DMS 273 treated with DMSO at 0.1 percent for 48 hours (cell line): ENCODE results near the gene RALGPS1.

Experiments used
- DNase-seq: peaks from one replicate; lab custom pipeline; 2025; lab: John Stamatoyannopoulos, UW

The RALGPS1 gene

DNA sequence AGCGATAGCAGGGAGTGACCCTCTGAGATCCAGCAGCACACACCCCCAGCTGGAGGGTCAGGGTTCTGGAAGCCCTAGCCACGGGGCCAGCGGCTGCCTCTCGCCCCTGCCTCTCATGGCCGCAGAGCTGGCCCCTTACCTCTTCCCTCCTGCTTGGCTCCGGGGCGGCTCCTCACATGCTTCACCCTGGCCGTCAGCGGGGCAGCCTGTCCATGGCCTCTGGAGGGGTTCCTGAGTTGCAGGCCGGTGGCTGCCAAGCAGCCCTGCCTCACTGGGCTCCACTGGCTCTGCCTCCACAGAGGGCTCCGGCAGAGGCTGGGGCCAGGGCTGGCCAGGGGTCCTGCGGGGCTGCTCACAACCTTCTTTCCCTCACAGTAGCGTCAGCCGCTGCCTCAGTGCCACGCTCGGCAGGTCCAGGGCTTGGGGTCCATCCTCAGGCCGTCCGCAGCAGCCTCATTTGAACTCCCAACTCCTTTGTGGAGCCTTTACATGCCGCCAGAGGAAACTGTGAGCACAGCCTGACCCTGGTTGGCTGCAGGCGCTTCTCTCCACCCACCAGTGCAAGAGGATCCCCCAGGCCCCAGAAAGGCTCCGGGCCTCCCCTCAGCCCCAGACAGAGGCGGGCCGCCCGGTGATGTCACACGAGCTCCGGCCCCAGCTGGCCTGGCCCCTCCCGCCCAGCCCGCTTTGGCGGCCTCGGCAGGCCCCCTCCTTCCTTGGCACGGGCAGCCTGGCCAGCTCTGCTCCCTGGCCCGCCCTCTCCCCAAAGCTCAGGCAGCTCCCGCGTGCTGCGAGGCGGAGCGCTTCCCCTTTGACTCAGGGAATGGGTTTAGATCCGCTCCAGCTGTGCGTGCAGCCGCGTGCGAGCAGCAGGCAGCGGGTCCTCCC, 207.8 kb downstream of the RALGPS1 start, which contains the start of gene ANGPTL2:
TSS of gene ANGPTL2 (minus strand) at position 460 of the 888 bp plus-strand sequence. CDS start 13,904 bp downstream, outside the sequence.
- peak; percentile 90 for DNase-seq

- no peak for DNase-seq
Measured at GRCh38 chr9:127123064-127123890, 208.7 kb downstream of the RALGPS1 start.

DNA sequence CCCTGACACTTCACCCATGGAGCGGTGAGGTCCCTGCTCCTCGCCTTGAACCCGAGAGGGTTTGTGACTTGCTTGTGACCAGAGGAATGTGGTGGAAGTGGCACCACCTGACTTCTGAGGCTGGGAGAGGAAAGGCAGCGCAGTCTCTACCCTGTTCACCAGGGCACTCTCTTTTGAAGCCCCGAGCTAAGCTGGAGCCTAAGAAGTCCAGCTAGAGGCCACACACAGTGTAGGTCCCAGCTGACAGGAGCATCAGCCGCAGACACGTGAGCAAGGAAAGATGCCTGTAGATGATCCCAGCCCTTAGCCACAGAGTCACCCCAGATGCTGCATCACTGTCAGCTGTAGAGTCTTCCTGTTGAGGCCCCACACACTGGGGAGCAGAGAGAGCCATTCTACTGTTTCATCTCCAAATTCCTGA, 209.5 kb downstream of the RALGPS1 start:
- no peak for DNase-seq

DNA sequence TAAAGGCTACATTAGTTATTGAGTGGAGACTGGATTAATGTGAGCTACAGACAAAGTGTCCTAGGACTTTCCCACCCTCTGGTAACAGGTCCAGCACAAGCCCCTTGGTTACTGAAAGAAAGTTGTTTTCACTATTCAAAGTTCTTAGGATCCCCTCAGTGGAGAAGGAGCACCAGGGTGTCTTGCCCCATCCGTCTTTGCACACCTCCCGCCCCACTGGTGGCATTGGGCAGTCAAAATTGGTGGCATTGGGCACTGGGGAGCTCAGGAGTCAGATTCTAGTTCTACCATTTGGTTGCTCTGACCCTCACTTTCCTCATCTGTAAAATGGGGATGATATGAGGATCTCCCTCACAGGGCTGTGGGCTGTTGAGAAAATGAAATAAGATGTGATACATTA, 210.2 kb downstream of the RALGPS1 start:
- no peak for DNase-seq

GRCh38 chr9:127126971-127127370, 212.4 kb downstream of the RALGPS1 start:
- DNase-seq = no peak

- DNase-seq = peak; percentile 36
Measured at GRCh38 chr9:127128341-127129072, 213.9 kb downstream of the RALGPS1 start.

DNA sequence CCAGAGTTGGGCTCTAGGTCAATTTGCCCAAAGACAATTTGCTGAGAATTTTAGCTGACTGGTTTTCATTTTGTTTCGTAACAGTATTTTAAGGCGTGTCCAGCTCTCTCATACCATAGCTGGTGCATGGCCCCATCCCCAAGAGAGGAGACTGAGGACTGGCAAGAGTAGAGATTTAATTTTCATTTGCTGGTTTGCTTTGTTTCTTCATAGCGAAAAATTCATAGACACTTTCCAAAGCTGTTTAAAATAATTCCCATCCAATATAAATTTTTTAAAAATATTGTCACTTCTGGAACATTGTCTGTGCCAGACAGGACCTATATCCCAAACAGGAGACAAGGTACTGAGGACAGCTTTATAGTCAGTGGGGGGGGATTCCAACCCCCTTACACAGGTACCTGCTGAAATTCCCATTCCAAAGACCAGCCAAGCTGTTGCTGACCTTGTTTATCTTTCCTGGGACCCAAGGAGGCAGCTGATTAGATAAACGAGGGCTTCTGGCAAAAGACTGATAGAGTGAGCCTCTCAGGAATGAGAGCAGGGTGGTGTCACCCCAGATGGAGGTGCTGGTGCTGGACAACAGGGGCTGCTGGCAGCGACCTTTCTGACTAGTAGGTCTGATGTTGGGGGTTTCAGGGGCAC, 214.6 kb downstream of the RALGPS1 start:
- DNase-seq = no peak

DNA sequence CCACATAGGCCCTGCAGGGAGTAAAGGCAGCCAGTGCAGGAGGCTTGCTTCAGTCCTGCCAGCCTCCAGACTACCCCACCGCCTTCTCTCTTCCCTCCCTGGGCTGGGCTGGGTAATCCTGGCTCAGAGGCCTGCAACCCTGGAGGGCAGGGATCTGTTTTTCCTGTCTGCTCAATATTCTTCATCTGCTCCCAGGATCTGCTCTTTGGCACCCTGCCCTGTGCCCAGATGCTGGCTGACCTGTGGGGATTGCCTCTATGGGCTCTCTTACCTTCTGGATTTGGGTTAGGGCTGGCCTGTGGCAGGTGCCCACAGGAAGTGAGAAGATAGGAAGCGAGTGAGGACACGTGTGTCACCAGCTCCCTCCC, 215.1 kb downstream of the RALGPS1 start:
- peak; percentile 48 for DNase-seq

DNA sequence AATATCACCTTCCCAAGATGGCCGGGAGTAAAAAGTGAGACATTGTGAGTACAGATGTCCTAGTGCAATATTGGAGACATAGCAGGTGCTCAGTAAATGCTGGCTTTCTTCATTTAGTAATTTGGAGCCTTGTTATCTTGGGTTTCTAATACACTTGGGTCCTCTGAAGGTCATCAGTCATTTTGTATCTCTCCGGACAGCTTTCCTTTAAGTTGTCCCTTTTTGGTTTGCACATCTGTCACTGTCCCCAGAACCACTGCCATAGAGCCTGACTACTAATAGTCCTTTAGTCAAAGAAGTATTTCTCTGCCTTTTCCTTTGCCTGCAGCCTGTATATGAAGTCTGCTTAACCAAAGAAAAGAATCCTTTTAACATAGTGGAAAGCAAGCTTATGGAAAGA, 215.7 kb downstream of the RALGPS1 start:
- no peak for DNase-seq

- DNase-seq = peak; percentile 95
Measured at GRCh38 chr9:127130661-127131538, 216.3 kb downstream of the RALGPS1 start.

DNA sequence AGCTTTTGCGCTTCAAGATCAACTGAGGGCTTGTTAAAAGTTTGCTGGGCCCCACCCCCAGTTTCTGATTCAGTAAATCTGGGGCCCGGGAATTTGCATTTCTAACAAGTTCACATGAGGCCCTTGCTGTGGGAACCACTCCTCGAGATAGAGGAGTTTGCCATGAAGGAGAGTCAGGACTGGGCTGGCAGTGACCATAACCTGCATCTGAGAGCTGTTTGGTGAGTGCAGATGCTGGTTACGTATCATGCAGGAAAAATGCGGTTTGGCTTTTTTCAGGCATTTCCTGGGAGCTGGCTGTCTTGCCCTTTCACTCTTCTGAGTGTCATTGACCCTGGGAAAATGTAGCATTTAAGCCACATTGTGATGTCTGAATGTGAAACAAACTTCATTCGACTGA, 217.3 kb downstream of the RALGPS1 start:
- no peak for DNase-seq

- no peak for DNase-seq
Measured at GRCh38 chr9:127132375-127132774, 217.8 kb downstream of the RALGPS1 start.

- DNase-seq = peak; percentile 35
Measured at GRCh38 chr9:127132921-127133647, 218.5 kb downstream of the RALGPS1 start.

DNA sequence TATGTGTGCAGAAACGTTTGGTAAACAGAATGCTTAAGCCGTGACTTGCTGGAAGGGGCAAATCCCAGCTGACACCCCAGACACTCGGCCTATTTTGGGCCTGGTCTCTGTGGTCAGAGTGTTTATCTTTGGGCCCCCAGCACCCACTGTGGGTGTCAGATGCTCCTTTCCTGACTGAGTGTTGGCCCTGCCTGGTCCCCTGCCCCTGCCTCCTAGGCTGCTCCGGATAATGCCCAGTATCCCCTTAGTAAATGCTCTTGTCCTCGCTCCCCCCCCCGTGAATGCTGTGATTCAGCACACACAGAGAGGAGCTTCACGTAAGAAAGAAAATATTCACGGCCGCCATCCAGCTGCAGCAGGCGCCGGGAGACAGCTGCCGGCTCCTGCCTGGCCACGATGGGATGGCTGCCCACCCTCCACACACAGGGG, 219.2 kb downstream of the RALGPS1 start:
- DNase-seq = no peak

DNA sequence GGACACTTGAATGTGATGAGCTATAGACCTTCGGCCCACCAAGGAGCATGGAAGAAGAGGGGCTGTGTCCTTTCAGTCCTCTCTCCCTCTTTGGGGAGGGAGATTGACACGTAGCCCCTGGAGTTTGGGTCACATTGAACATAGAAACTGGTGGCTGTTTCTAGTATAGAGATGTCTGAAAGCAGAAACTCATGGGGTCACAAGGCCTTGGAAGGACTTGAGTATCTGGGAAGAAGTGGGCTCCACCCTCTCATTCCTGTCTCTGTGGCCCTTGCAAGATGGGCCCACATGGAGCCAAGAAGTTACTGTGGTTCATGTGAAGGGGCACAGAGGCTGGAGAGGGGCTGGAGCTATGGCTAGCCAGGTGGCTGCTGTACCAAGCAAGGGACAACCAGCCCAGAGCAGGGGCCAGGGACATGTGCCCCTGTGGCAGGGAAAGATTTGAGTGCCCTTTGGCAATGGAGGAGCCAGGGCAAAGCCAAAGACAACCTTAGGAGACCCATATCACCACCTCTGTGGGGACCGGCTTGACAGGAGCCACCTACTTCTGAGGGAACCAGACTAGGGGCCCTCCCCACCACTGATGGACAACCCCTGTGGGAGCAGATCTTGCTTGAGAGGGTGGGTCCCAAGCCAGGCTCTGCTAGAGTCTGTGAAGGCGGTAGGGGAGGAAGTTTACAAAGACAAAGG, 220.6 kb downstream of the RALGPS1 start:
- no peak for DNase-seq

- DNase-seq = no peak
Measured at GRCh38 chr9:127136081-127136879, 221.7 kb downstream of the RALGPS1 start.

DNA sequence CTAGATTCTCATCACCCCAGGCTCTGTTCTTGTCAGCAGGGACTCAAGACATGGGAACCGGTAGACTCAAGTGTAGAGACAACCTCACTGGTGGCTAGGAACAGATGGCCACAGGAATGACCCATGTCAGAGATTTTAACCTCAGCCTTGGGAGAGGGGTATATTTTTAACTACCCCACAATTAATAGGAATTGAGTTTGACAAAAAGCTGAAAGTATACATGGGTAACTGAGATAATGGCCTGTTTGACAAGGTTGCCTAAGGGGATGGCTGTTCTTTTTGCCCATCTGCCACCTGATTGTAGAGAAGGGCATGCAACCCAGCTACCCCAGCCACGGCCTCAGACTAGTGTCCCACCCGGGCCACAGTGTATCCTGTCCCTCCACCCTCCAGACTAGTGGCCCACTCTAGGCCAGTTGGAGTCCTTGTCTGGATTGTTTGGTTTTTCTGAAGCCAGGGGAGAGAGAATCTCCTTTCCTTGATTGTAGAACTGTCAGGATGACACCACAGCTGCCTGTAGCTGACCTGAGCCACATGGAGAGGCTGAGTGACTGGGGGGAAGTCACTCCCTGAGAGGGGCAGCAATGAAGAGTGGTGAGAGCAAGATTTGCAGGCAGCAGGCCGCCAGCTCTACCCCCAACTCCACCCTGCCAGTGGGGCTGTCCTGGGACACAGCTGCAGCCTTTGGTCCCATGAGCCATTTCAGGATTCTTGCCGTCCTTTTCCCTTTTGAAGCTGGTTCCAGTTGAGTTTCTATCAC, 222.5 kb downstream of the RALGPS1 start:
- DNase-seq = no peak
